Measurements from ENCODE around the gene RAPGEF2. TPM values are rescaled to one million over a fixed set of nuclear protein-coding genes. Genes with fewer than 3 reads are reported as not detected.

Gene RAPGEF2
- total and polyA plus RNA-seq, 2 of the 8 experiments (the other 6 are each of a cell fraction or from before 2014, with no cell fraction given), result 24.4 to 48.6 TPM

DNA sequence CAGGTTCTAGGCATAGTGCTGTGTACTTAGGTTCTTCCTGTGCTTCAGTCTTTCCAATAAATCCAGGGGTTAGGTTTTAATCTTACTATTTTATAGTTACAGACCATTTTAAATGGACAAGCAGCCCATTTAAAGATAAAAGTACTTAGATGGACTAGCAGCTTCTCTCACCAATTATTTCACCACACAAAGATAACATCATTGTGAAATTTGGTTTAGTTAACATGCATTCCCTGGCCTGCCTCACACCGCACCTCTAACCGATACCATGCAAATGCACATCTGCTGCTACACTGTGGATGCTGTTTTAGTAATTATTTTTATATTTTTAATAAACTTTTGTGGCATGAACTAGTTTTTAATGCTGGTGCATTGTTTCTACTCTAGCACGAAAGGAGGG, 252.6 kb downstream of the RAPGEF2 start (continued):
- TF ChIP-seq CHD7 (IDR thresholded peaks at IDR 0.05; ENCODE audit: insufficient replicate concordance, low read length) (no peak), PHF8 (conservative IDR thresholded peaks at IDR 0.05; ENCODE audit: low read depth, low read length) (no peak), KDM1A (IDR thresholded peaks at IDR 0.05; ENCODE audit: borderline replicate concordance, low read length) (no peak), CTBP2 (IDR thresholded peaks at IDR 0.05; ENCODE audit: borderline replicate concordance, insufficient read depth, insufficient read length, low read length) (no peak), ZNF274 (IDR thresholded peaks at IDR 0.05; ENCODE audit: borderline replicate concordance, extremely low read depth, low read length) (no peak), TAF1 (IDR thresholded peaks at IDR 0.05; ENCODE audit: low read depth, low read length) (no peak), KDM5A (IDR thresholded peaks at IDR 0.05; ENCODE audit: low read length) (no peak), CHD2 (IDR thresholded peaks at IDR 0.05; ENCODE audit: low read length) (no peak)
- TF ChIP-seq, protein P1, sequence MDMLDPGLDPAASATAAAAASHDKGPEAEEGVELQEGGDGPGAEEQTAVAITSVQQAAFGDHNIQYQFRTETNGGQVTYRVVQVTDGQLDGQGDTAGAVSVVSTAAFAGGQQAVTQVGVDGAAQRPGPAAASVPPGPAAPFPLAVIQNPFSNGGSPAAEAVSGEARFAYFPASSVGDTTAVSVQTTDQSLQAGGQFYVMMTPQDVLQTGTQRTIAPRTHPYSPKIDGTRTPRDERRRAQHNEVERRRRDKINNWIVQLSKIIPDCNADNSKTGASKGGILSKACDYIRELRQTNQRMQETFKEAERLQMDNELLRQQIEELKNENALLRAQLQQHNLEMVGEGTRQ (IDR thresholded peaks at IDR 0.05; ENCODE audit: low read length), result no peak

Measured in H1 (cell line).